Activated CD4-positive, alpha-beta memory T cell treated with anti-CD3 and anti-CD28 coated beads for 36 hours (primary cell): ENCODE measurements around the gene DNASE1L2. TPM values are rescaled to one million over a fixed set of nuclear protein-coding genes. Genes with fewer than 3 reads are reported as not detected.
"Not testable (repeated sequence)": the region's sequence is repeated elsewhere in the genome, so short reads cannot be mapped to it uniquely, and the experiment has no call there.

Source experiments
- CTCF ChIA-PET: fragments of 350-600 bp; sonication (Branson Sonifier 250); formaldehyde crosslinking; loops from one replicate; lab custom pipeline; 2021; ENCODE audit warnings: antibody characterized with exemption, inconsistent platforms; lab: Charles Lee
- POLR2A ChIA-PET: fragments of 350-600 bp; sonication (Branson Sonifier 250); formaldehyde crosslinking; loops from one replicate; lab custom pipeline; 2021; ENCODE audit warnings: antibody characterized with exemption; lab: Charles Lee
- DNase-seq: peaks from one replicate; pipeline ENCODE4 v3.0.0-alpha.2; 2020
- H3K27ac Mint-ChIP-seq: one replicate; pipeline ENCODE4 v1.8.0; 2021; ENCODE audit warnings: mixed read lengths
- H3K27me3 Mint-ChIP-seq: one replicate; pipeline ENCODE4 v1.8.0; 2021; ENCODE audit warnings: mixed read lengths
- H3K36me3 Mint-ChIP-seq: one replicate; pipeline ENCODE4 v1.8.0; 2021; ENCODE audit warnings: mixed read lengths
- H3K4me1 Mint-ChIP-seq: one replicate; pipeline ENCODE4 v1.8.0; 2021; ENCODE audit warnings: low read depth, mixed read lengths
- H3K4me3 Mint-ChIP-seq: one replicate; pipeline ENCODE4 v1.8.0; 2021; ENCODE audit warnings: mild to moderate bottlenecking, mixed read lengths
- H3K9me3 Mint-ChIP-seq: one replicate; pipeline ENCODE4 v1.8.0; 2021; ENCODE audit warnings: mixed read lengths
- intact Hi-C: fragments of 100-400 bp; cut with micrococcal nuclease; formaldehyde crosslinking; loops from one replicate; pipeline ENCODE4 v1.15.1; 2023
- total RNA-seq, 2 experiments: library from RNA; stranded (reverse); gene quantifications; one replicate each; pipeline ENCODE4 v1.2.3, GENCODE V29; 2021

Gene DNASE1L2
- total RNA-seq, 2 experiments from 2014 or later, result 0.63 to 0.67 TPM

- POLR2A ChIA-PET, result no interaction called here
- intact Hi-C loops, result no loop called here
- CTCF ChIA-PET, result no interaction called here
- no peak for DNase-seq
- Mint-ChIP-seq H3K4me1 (peaks cover 6% of the 10 kb centered on the region), H3K27me3 (no peaks in the 10 kb centered on the region), H3K9me3 (no peaks in the 10 kb centered on the region), H3K4me3 (no peak overlapping the region), H3K36me3 (peaks cover 3% of the 10 kb centered on the region), H3K27ac (no peak overlapping the region)
These were observed 10.1 kb downstream of the DNASE1L2 start for GRCh38 chr16:2246301-2246885.

GRCh38 chr16:2250652-2251295 is 14.5 kb downstream of the DNASE1L2 start:
- peak overlapping the region; percentile 89 for H3K27ac Mint-ChIP-seq
- ChIA-PET CTCF (interaction anchor here (0.6 to 4.0 kb wide), 11 partner anchors 12 to 251 kb away, joined by 3 to 31 read pairs (median 4); partner anchors contain the start of genes ABCA3, CASKIN1 and PGP), POLR2A (interaction anchor here (0.6 to 3.1 kb wide), 9 partner anchors 9 to 209 kb away, joined by 3 to 13 read pairs (median 4); partner anchors contain the start of genes E4F1, MLST8 and TEDC2)
- H3K27me3 Mint-ChIP-seq, result no peaks in the 10 kb centered on the region
- intact Hi-C loops, result loop anchor here (2.0 to 5.0 kb wide), 3 partner anchors 18 to 43 kb away; partner anchors contain the start of genes E4F1, MLST8 and RNPS1
- peak overlapping the region; percentile 88 for H3K4me3 Mint-ChIP-seq
- H3K36me3 Mint-ChIP-seq, result peaks cover 21% of the 10 kb centered on the region
- H3K9me3 Mint-ChIP-seq, result no peaks in the 10 kb centered on the region
- peak; percentile 49 for DNase-seq
- H3K4me1 Mint-ChIP-seq, result peaks cover 10% of the 10 kb centered on the region

GRCh38 chr16:2251296-2252111 is 15.3 kb downstream of the DNASE1L2 start, which contains the start of gene ECI1:
Gene ECI1 (minus strand): TSS chr16:2251587. CDS start chr16:2251566, 21 bp downstream.
- CTCF ChIA-PET, result interaction anchor here (0.6 to 4.0 kb wide), 12 partner anchors 12 to 264 kb away, joined by 3 to 31 read pairs (median 4); partner anchors contain the start of genes ABCA3, CASKIN1 and PGP
- Mint-ChIP-seq H3K4me1 (peaks cover 10% of the 10 kb centered on the region), H3K27ac (peak within 1 kb of the TSS; percentile 89), H3K4me3 (peak within 1 kb of the TSS; percentile 88), H3K9me3 (no peaks in the 10 kb centered on the region), H3K27me3 (no peaks in the 10 kb centered on the region), H3K36me3 (peaks cover 27% of the 10 kb centered on the region)
- DNase-seq, result peak; percentile 92
- intact Hi-C loops, result loop anchor here (2.0 to 5.0 kb wide), 3 partner anchors 17 to 44 kb away; partner anchors contain the start of genes E4F1, MLST8 and RNPS1
- POLR2A ChIA-PET, result interaction anchor here (0.5 to 3.1 kb wide), 12 partner anchors 10 to 264 kb away, joined by 3 to 13 read pairs (median 4); partner anchors contain the start of genes E4F1, MLST8, PGP and TEDC2

- Mint-ChIP-seq H3K4me1 (peaks cover 10% of the 10 kb centered on the region), H3K4me3 (no peak overlapping the region), H3K27ac (peak overlapping the region; percentile 58), H3K27me3 (no peaks in the 10 kb centered on the region), H3K9me3 (no peaks in the 10 kb centered on the region), H3K36me3 (peaks cover 38% of the 10 kb centered on the region)
- ChIA-PET CTCF (interaction anchor here (0.7 to 4.0 kb wide), 5 partner anchors 27 to 355 kb away, joined by 3 to 31 read pairs (median 3); partner anchors contain the start of gene CASKIN1), POLR2A (interaction anchor here (0.8 to 3.1 kb wide), 8 partner anchors 9 to 58 kb away, joined by 3 to 13 read pairs (median 5); partner anchors contain the start of gene MLST8)
- no peak for DNase-seq
- intact Hi-C loops, result loop anchor here (5.0 kb wide), 1 partner anchor 45 kb away; the partner anchor contains the start of gene MLST8
These were observed 16.5 kb downstream of the DNASE1L2 start for GRCh38 chr16:2252806-2253148.

GRCh38 chr16:2253293-2253692 is 17.0 kb downstream of the DNASE1L2 start:
- Mint-ChIP-seq H3K4me1 (peaks cover 10% of the 10 kb centered on the region), H3K27me3 (no peaks in the 10 kb centered on the region), H3K4me3 (no peak overlapping the region), H3K27ac (peak overlapping the region; percentile 58), H3K36me3 (peaks cover 43% of the 10 kb centered on the region), H3K9me3 (no peaks in the 10 kb centered on the region)
- CTCF ChIA-PET, result interaction anchor here (4.0 kb wide), 1 partner anchor 58 kb away, joined by 31 read pairs; the partner anchor contains the start of gene CASKIN1
- intact Hi-C loops, result loop anchor here (5.0 kb wide), 1 partner anchor 46 kb away; the partner anchor contains the start of gene MLST8
- no peak for DNase-seq
- POLR2A ChIA-PET, result interaction anchor here (0.8 to 2.2 kb wide), 3 partner anchors 29 to 48 kb away, joined by 3 to 6 read pairs (median 3); partner anchors contain the start of gene MLST8

- DNase-seq, result no peak
- Mint-ChIP-seq H3K36me3 (peaks cover 63% of the 10 kb centered on the region), H3K27ac (peak overlapping the region; percentile 30), H3K4me1 (peaks cover 4% of the 10 kb centered on the region), H3K4me3 (no peak overlapping the region), H3K9me3 (no peaks in the 10 kb centered on the region), H3K27me3 (no peaks in the 10 kb centered on the region)
- POLR2A ChIA-PET, result no interaction called here
- intact Hi-C loops, result no loop called here
- CTCF ChIA-PET, result no interaction called here
These were observed 20.4 kb downstream of the DNASE1L2 start for GRCh38 chr16:2256531-2257140.

- ChIA-PET CTCF (no interaction called here), POLR2A (interaction anchor here (1.2 kb wide), 1 partner anchor 10 kb away, joined by 3 read pairs; no protein-coding TSS in a partner anchor)
- no peak overlapping the region for H3K27ac Mint-ChIP-seq
- no peaks in the 10 kb centered on the region for H3K27me3 Mint-ChIP-seq
- no peaks in the 10 kb centered on the region for H3K4me1 Mint-ChIP-seq
- H3K4me3 Mint-ChIP-seq, result no peak overlapping the region
- intact Hi-C loops, result no loop called here
- H3K9me3 Mint-ChIP-seq, result no peaks in the 10 kb centered on the region
- peaks cover 72% of the 10 kb centered on the region for H3K36me3 Mint-ChIP-seq
- DNase-seq, result no peak
These were observed 21.5 kb downstream of the DNASE1L2 start for GRCh38 chr16:2257726-2258125.

GRCh38 chr16:2258530-2258929 is 22.3 kb downstream of the DNASE1L2 start:
- DNase-seq, CTCF ChIA-PET, H3K27me3 Mint-ChIP-seq, H3K4me3 Mint-ChIP-seq, H3K9me3 Mint-ChIP-seq, intact Hi-C loops, H3K4me1 Mint-ChIP-seq, H3K27ac Mint-ChIP-seq: not testable (repeated sequence)
- H3K36me3 Mint-ChIP-seq, result peaks cover 74% of the 10 kb centered on the region
- POLR2A ChIA-PET, result interaction anchor here (1.2 kb wide), 1 partner anchor 11 kb away, joined by 3 read pairs; no protein-coding TSS in a partner anchor

- CTCF ChIA-PET, result no interaction called here
- DNase-seq, result no peak
- H3K4me3 Mint-ChIP-seq, result no peak overlapping the region
- POLR2A ChIA-PET, result interaction anchor here (0.7 kb wide), 1 partner anchor 10 kb away, joined by 3 read pairs; no protein-coding TSS in a partner anchor
- H3K4me1 Mint-ChIP-seq, result peaks cover 9% of the 10 kb centered on the region
- no peaks in the 10 kb centered on the region for H3K9me3 Mint-ChIP-seq
- intact Hi-C loops, result no loop called here
- H3K27me3 Mint-ChIP-seq, result no peaks in the 10 kb centered on the region
- H3K36me3 Mint-ChIP-seq, result peaks cover 78% of the 10 kb centered on the region
- no peak overlapping the region for H3K27ac Mint-ChIP-seq
These were observed 24.0 kb downstream of the DNASE1L2 start for GRCh38 chr16:2260250-2260649.

- ChIA-PET POLR2A (interaction anchor here (1.5 to 2.7 kb wide), 2 partner anchors 12 to 48 kb away, joined by 5 to 13 read pairs; partner anchors contain the start of genes ECI1 and PGP), CTCF (interaction anchor here (1.1 to 1.4 kb wide), 2 partner anchors 12 to 82 kb away, joined by 4 to 5 read pairs; partner anchors contain the start of gene ECI1)
- H3K27me3 Mint-ChIP-seq, H3K4me3 Mint-ChIP-seq, H3K9me3 Mint-ChIP-seq, intact Hi-C loops, H3K27ac Mint-ChIP-seq, DNase-seq: not testable (repeated sequence)
- Mint-ChIP-seq H3K4me1 (peaks cover 26% of the 10 kb centered on the region), H3K36me3 (peaks cover 70% of the 10 kb centered on the region)
These were observed 26.8 kb downstream of the DNASE1L2 start for GRCh38 chr16:2263026-2263425.
